Smooth muscle cell (in vitro differentiated cells): ENCODE measurements around the gene GRM5. TPM values are rescaled to one million over a fixed set of nuclear protein-coding genes. Genes with fewer than 3 reads are reported as not detected.

Experiments used
- DNase-seq: peaks from one replicate; lab custom pipeline; 2025; ENCODE audit not compliant: unreplicated experiment; lab: John Stamatoyannopoulos, UW
- H2AFZ ChIP-seq: fragments of 200-600 bp; sonication (generic); 2 replicates; pipeline ENCODE4 v1.6.0; 2016; ENCODE audit warnings: antibody characterized with exemption, low read depth, mild to moderate bottlenecking
- H3F3A ChIP-seq: fragments of 200-600 bp; sonication (generic); 2 replicates; pipeline ENCODE4 v1.6.0; 2017; ENCODE audit warnings: antibody characterized with exemption, low read depth
- H3K27ac ChIP-seq: fragments of 200-600 bp; sonication (generic); 2 replicates; pipeline ENCODE4 v1.5.1; 2016; ENCODE audit warnings: low read depth, mild to moderate bottlenecking
- H3K27me3 ChIP-seq: fragments of 200-600 bp; sonication (generic); 2 replicates; pipeline ENCODE4 v1.6.1; 2016; ENCODE audit warnings: low read depth, mild to moderate bottlenecking
- H3K36me3 ChIP-seq: fragments of 200-600 bp; sonication (generic); 2 replicates; pipeline ENCODE4 v1.5.1; 2016; ENCODE audit warnings: low read depth
- H3K4me1 ChIP-seq: fragments of 200-600 bp; sonication (generic); 2 replicates; pipeline ENCODE4 v1.5.1; 2016; ENCODE audit warnings: low read depth
- H3K4me2 ChIP-seq: fragments of 200-600 bp; sonication (generic); 2 replicates; pipeline ENCODE4 v1.6.0; 2016; ENCODE audit warnings: mild to moderate bottlenecking
- H3K4me3 ChIP-seq: fragments of 200-600 bp; sonication (generic); 2 replicates; pipeline ENCODE4 v1.5.1; 2016; ENCODE audit warnings: mild to moderate bottlenecking
- H3K79me2 ChIP-seq: fragments of 200-600 bp; sonication (generic); 2 replicates; pipeline ENCODE4 v1.6.0; 2016; ENCODE audit warnings: low read depth, mild to moderate bottlenecking
- H3K9ac ChIP-seq: fragments of 200-600 bp; sonication (generic); 2 replicates; pipeline ENCODE4 v1.6.0; 2016; ENCODE audit warnings: low read depth
- H3K9me3 ChIP-seq: fragments of 200-600 bp; sonication (generic); replicated peaks from 2 replicates; pipeline ENCODE4 v1.5.1; 2016; ENCODE audit warnings: low read depth
- H4K20me1 ChIP-seq: fragments of 200-600 bp; sonication (generic); 2 replicates; pipeline ENCODE4 v1.6.0; 2016; ENCODE audit warnings: low read depth
- WGBS: methylation state at CpG from one replicate; pipeline ENCODE4 v1.1.7; 2016; ENCODE audit warnings: low lambda C conversion rate; 5-methylcytosine and 5-hydroxymethylcytosine counted together
- polyA plus RNA-seq: library from polyadenylated mRNA; unstranded; fragments of >200 nt; fragmentation: Nextera tagmentation; extraction: Ambion mirVana; gene quantifications from 2 replicates; pipeline ENCODE4 v1.2.1, GENCODE V29; 2016
- total RNA-seq: library from RNA; depleted of rRNA; stranded (reverse); fragments of >200 nt; gene quantifications from 2 replicates; pipeline ENCODE4 v1.2.3, GENCODE V29; 2014
- TF ChIP-seq, protein P1 (sequence below): fragments of 200-600 bp; sonication (generic); IDR thresholded peaks from 2 replicates; pipeline ENCODE4 v1.5.1; 2017; ENCODE audit warnings: borderline replicate concordance, mild to moderate bottlenecking, antibody characterized with exemption; ENCODE audit not compliant: insufficient read depth, poor library complexity, severe bottlenecking

Gene GRM5
- total and polyA plus RNA-seq, 2 experiments from 2014 or later, result not detected

- no peaks in the 10 kb centered on the region for H3K4me1 ChIP-seq
Observed at GRCh38 chr11:88575916-88576315, 489.9 kb downstream of the GRM5 start.

GRCh38 chr11:88569342-88569741 lies 496.4 kb downstream of the GRM5 start:
- DNase-seq, result no peak
- TF ChIP-seq, protein P1, sequence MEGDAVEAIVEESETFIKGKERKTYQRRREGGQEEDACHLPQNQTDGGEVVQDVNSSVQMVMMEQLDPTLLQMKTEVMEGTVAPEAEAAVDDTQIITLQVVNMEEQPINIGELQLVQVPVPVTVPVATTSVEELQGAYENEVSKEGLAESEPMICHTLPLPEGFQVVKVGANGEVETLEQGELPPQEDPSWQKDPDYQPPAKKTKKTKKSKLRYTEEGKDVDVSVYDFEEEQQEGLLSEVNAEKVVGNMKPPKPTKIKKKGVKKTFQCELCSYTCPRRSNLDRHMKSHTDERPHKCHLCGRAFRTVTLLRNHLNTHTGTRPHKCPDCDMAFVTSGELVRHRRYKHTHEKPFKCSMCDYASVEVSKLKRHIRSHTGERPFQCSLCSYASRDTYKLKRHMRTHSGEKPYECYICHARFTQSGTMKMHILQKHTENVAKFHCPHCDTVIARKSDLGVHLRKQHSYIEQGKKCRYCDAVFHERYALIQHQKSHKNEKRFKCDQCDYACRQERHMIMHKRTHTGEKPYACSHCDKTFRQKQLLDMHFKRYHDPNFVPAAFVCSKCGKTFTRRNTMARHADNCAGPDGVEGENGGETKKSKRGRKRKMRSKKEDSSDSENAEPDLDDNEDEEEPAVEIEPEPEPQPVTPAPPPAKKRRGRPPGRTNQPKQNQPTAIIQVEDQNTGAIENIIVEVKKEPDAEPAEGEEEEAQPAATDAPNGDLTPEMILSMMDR, result no peak
- H4K20me1 ChIP-seq, result no peaks in the 10 kb centered on the region
- H3K4me2 ChIP-seq, result no peak overlapping the region
- no peaks in the 10 kb centered on the region for H3F3A ChIP-seq
- no peaks in the 10 kb centered on the region for H3K9me3 ChIP-seq
- H3K4me3 ChIP-seq, result no peak overlapping the region
- no peak overlapping the region for H3K27ac ChIP-seq
- H3K9ac ChIP-seq, result no peak overlapping the region
- no peaks in the 10 kb centered on the region for H3K79me2 ChIP-seq
- H3K4me1 ChIP-seq, result no peaks in the 10 kb centered on the region
- no peaks in the 10 kb centered on the region for H3K36me3 ChIP-seq
- H3K27me3 ChIP-seq, result no peaks in the 10 kb centered on the region
- no peak overlapping the region for H2AFZ ChIP-seq

More at GRCh38 chr11:88575916-88576315, 489.9 kb downstream of the GRM5 start:
- H3K4me2 ChIP-seq, result no peak overlapping the region
- TF ChIP-seq, protein P1, result no peak
- H3K9ac ChIP-seq, result no peak overlapping the region
- no peak overlapping the region for H3K27ac ChIP-seq
- H3K9me3 ChIP-seq, result no peaks in the 10 kb centered on the region
- no peaks in the 10 kb centered on the region for H4K20me1 ChIP-seq
- H3K79me2 ChIP-seq, result no peaks in the 10 kb centered on the region
- no peaks in the 10 kb centered on the region for H3K27me3 ChIP-seq
- no peaks in the 10 kb centered on the region for H3K36me3 ChIP-seq
- H3K4me3 ChIP-seq, result no peak overlapping the region
- no peak overlapping the region for H2AFZ ChIP-seq
- no peaks in the 10 kb centered on the region for H3F3A ChIP-seq
- no peak for DNase-seq
- 91% methylated on average over 2 of the region's 2 CpGs for WGBS

DNA sequence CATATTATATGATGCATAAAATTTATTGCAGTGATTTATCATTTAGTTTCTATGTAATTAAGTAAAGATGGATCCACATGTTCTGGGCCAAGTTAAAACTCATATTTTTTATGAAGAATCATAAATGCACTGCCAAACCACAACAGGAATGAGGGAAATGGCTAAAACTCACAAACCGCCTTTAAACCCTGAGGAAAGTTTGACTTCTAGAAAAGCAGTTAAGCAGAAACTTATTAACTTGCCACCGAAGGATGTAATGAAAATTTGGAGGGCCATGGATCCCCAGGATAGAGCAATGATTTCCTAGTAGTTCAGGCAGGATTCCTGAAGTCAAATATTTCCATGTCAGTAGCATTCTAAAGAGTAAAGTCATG lies 510.0 kb downstream of the GRM5 start:
- no peak for DNase-seq
- Histone ChIP-seq H3K79me2 (no peaks in the 10 kb centered on the region), H3K4me1 (no peaks in the 10 kb centered on the region), H2AFZ (no peak overlapping the region), H4K20me1 (no peaks in the 10 kb centered on the region), H3K27me3 (no peaks in the 10 kb centered on the region), H3K9ac (no peak overlapping the region), H3K4me3 (no peak overlapping the region), H3K36me3 (no peaks in the 10 kb centered on the region), H3K9me3 (no peaks in the 10 kb centered on the region), H3K4me2 (peak overlapping the region; percentile 66), H3F3A (no peaks in the 10 kb centered on the region), H3K27ac (peak overlapping the region; percentile 75)
- 76% methylated on average over 2 of the region's 2 CpGs for WGBS
- TF ChIP-seq, protein P1, result no peak

GRCh38 chr11:88555018-88555828 lies 510.6 kb downstream of the GRM5 start:
- no peaks in the 10 kb centered on the region for H3K79me2 ChIP-seq
- TF ChIP-seq, protein P1, result no peak
- H3K27ac ChIP-seq, result peak overlapping the region; percentile 75
- no peak overlapping the region for H2AFZ ChIP-seq
- no peak overlapping the region for H3K9ac ChIP-seq
- no peaks in the 10 kb centered on the region for H3F3A ChIP-seq
- no peak overlapping the region for H3K4me3 ChIP-seq
- H4K20me1 ChIP-seq, result no peaks in the 10 kb centered on the region
- H3K4me2 ChIP-seq, result peak overlapping the region; percentile 66
- H3K27me3 ChIP-seq, result no peaks in the 10 kb centered on the region
- H3K4me1 ChIP-seq, result no peaks in the 10 kb centered on the region
- no peak for DNase-seq
- 41% methylated on average over 7 of the region's 7 CpGs for WGBS
- no peaks in the 10 kb centered on the region for H3K36me3 ChIP-seq
- H3K9me3 ChIP-seq, result no peaks in the 10 kb centered on the region
